Activated naive CD4-positive, alpha-beta T cell treated with Interleukin-2 at 50 U/mL for 16 hours (primary cell): Measurements from ENCODE around the gene SLC25A36.
A peak's percentile ranks its signal among the peaks of the same experiment; 100 is the strongest.
"Not testable (repeated sequence)": the region's sequence is repeated elsewhere in the genome, so short reads cannot be mapped to it uniquely, and the experiment has no call there.

Source experiments
- DNase-seq: peaks from one replicate; pipeline ENCODE4 v3.0.0-alpha.2; 2020

Gene SLC25A36

GRCh38 chr3:140933109-140933508 lies 8.5 kb upstream of the SLC25A36 start:
- DNase-seq, result no peak

DNA sequence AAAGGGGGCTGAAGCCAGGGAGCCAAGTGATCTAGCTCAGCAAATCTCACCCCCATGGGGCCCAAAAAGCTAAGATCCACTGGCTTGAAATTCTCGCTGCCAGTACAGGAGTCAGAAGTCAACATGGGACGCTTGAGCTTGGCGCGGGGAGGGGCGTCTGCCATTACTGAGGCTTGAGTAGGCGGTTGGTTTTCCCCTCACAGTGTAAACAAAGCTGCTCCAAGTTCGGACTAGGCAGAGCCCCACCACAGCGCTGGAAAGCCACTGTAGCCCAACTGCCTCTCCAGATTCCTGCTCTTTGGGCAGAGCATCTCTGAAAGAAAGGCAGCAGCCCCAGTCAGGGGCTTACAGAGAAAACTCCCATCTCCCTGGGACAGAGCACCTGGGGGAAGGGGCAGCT lies 8.1 kb upstream of the SLC25A36 start:
- no peak for DNase-seq

DNA sequence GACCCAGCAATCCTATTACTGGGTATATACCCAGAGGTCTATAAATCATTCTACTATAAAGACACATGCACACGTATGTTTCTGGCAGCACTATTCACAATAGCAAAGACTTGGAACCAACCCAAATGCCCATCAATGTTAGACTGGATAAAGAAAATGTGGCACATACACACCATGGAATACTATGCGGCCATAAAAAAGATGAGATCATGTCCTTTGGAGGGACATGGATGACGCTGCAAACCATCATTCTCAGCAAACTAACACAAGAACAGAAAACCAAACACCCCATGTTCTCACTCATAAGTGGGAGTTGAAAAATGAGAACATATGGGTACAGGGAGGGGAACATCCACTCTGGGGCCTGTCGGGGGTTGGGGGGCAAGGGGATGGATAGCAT lies 2.3 kb upstream of the SLC25A36 start:
- not testable (repeated sequence) for DNase-seq

DNA sequence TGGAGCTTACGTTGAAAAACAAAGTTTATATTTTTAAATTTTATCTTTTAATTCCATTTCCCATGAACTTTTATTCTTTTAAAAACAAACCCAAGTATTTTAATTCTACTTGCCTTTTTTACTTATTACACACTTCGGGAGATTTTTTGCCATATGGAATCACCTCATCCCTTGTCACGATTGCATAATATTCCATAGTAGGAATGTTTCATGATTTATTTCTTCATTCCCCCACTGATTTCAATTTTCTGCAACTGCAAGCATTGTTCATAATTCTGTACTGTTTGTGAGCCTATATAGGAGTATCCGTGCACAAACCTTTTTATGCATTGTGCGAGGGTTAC lies 574 bp upstream of the SLC25A36 start:
- DNase-seq, result no peak

DNA sequence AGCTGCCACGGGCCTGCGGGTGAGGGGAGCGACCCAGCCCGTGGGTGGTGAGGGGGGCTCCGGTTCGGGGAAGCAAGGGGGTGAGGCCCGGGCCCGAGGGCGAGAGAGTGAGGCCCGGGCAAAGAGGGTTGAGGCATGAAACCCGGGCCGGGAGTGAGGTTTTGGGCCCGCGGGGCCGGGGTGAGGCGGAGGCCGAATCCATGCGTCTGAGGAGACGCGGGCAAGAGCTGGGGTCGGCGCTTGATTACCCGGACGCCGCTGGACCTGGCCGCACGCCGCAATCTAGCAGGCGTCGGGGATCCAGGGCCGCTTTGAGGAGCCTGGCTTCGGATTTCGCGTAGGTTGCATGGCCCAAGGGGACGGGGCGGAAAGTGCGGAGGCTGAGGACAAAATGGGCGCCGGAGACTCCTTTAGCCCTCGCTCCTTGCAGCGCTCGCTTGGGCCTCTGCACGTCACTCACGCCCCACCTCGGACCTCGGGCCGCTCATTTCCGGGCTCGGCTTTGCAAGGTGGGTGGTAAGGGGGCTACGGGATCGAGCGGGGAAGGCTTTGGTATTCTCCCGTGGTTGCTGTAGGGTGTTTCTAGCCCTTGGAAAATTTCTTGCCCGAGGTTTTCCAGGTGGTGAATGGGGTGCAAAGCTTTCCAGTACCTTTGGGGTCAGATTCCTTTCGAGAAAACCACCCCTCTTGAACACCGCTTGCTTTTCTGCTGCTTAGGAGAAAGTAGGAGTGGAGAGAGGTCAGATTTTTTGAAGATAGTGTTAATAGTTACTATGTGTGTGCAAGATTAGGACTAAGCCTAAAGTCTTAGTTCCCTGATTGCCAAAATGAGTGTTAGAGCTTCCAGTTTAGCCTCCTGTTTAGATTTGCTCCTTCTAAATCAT lies 827 bp downstream of the SLC25A36 start:
- peak; percentile 43 for DNase-seq

DNA sequence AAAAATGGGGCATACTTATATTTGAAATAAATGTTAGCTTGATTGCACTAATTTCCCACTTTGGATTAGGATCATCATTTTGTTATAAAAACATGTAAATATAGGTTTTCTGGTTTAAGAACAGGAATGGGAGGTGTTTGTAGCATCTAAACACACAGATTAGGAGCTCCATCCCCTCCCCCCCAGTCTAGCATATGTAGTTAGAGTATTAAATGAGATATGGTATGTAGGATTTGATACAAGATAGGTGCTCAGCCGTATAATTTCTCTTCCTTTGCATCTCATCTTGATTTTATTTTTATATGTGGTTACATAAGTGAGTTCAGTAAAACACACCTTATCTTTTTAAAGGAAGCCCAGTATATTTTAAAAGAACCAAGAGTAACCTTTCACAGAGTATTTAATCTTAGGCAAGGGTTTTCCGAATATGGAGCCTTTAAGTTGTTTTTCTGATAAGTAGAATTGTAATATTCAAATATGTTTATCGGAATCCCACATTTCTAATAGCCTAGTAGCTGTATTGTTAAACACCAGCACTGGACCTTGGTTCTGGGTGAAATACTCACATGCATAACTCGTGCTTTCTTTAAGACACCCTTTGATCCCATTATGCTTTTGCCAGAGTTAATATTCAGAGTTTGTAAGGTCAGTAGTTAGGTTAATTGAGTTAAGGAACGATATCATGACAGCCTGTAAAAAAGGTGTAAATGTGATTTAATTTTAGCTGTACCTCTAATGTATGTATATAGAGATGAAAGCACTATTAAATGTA lies 2.3 kb downstream of the SLC25A36 start:
- DNase-seq, result no peak

GRCh38 chr3:140948460-140949249 lies 7.0 kb downstream of the SLC25A36 start:
- DNase-seq, result no peak

DNA sequence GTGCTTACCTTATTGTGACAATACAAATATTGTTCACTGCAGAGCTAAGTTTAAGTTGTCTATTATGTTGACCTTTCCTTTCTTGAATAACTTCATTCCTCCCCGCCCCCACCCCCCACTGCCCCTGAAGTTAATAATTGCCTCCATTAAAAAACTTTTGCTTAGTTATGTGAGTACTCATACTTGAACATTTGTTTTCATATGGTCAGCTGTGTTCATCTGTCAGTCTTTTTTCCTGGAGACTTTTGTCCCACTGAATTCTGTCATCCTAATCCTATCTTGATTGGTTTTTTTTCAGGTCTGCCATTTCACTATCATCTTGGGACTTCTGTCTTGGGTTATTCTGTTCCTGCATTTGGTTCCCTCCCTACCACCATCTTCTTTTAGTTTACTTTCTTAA lies 8.5 kb downstream of the SLC25A36 start:
- DNase-seq, result no peak

DNA sequence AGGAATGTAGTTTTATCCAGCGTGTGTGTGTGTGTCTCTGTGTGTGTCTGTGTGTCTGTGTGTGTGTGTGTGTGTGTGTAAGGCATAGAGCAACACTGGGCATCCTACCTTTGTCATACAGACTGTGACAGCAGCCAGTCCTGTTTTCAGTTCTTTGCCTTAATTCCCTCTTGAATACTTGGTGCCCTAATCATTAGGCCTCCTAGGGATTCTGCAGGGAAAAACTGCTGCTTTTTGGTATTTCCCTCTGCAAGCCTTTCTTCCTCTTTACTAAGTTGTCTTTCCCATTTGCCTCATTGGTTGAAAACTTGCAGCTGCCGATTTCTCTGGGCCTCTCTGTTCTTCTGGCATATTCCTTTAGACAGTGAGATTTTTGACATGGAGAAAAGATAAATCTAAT lies 9.2 kb downstream of the SLC25A36 start:
- no peak for DNase-seq

GRCh38 chr3:140951750-140952149 lies 10.1 kb downstream of the SLC25A36 start:
- not testable (repeated sequence) for DNase-seq

DNA sequence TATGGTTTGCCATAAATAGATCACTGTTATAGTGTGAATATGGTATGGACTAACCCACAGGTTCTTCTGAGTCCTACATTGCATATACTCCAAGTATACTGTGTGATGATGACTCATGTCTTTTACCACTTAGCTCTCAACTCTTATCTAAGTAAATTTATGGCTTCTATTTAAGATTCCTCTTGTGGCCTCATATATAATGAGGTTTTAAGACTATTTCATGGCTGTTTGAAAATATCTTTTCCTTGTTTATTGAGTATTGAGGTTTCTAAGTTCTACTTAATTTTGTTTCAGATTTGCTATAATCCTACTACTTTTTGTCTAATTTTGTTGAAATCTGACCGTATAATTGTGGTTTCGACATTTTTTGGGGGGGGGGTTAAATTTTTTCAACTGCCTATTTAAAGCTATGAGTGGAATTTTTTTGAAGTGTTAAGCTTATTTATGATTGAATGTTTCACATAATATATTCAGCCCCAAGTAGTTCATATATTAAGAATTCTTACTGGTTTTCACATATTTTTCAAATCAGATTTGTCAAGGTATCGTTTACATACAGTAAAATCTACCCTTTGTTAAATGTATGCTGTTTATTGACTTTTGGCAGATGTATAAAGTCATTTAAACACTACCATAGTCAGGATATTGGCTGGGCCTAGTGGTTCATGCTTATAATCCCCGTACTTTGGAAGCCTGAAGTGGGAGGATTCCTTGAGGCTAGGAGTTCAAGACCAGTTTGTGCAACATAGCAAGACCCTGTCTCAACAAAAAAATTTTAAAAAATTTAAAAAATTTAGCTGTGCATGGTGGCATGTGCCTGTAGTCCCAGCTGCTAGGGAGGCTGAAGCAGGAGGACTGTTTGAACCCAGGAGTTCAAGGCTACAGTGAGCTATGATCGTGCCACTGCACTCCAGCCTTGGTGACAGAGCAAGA lies 11.7 kb downstream of the SLC25A36 start:
- DNase-seq, result no peak

- no peak for DNase-seq
These were observed 12.9 kb downstream of the SLC25A36 start for GRCh38 chr3:140954576-140954975.

DNA sequence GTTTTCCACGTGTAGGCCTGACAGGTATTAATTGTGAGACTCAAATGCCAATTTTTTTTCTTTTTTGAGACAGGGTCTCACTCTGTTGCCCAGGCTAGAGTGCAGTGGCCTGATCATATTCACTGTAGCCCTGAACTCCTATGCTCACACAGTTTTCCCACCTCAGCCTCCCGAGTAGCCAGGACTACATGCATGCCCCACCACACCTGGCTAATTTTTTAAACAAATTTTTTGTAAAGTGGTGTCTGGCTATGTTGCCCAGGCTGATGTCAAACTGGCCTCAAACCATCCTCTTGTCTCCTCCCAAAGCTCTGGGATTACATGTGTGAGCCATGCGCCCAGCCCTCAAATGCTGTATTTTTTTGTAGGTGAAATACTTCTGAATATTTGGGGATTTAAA lies 14.0 kb downstream of the SLC25A36 start:
- DNase-seq, result no peak

DNA sequence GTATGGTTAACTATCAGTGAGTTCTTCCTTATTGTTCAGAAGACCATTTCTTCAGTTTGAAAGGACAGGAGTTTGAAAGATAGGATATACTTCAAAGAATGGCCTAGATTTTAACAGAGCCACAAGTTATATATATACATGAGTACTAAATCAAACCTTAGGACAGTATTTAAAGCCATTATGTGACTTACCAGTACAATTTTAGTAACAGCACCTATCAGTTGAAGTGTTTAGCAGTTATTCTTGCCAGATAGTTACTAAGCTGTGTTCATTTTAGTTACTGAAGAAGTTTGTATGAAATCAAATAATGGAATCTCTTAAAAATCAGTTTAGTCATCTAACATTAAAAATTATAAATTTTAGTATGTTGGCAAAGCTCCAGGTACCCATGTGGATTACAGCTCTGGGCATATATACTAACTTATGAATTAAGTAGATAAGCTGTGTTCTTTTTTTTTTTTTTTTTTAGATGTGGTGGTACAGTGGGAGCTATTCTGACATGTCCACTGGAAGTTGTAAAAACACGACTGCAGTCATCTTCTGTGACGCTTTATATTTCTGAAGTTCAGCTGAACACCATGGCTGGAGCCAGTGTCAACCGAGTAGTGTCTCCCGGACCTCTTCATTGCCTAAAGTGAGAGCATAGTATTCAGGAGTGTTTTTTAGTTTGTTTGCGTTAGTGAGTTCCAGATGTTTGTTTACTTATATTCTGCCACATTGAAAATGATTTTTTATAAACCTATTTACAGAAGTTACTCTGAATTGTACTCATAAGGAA lies 14.6 kb downstream of the SLC25A36 start:
- DNase-seq, result no peak

GRCh38 chr3:140972833-140973232 lies 31.2 kb downstream of the SLC25A36 start:
- DNase-seq, result no peak

GRCh38 chr3:140974900-140975299 lies 33.3 kb downstream of the SLC25A36 start:
- DNase-seq, result no peak

DNA sequence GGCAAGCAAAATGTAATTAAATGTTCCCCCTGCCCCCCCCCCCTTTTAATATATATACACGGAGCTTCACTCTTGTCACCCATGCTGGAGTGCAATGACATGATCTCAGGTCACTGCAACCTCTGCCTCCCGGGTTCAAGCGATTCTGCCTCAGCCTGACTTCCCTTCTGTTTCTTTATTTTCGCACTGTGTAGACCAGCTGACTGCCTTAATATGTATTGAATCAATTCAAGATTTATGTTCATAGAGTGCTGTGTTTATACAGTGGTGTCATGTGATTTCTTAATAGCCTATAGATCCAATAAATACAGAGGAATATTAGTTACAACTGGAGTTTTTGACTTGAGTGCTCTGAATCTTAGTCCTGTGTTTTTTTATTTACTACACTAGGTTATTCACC lies 39.0 kb downstream of the SLC25A36 start:
- DNase-seq, result no peak

DNA sequence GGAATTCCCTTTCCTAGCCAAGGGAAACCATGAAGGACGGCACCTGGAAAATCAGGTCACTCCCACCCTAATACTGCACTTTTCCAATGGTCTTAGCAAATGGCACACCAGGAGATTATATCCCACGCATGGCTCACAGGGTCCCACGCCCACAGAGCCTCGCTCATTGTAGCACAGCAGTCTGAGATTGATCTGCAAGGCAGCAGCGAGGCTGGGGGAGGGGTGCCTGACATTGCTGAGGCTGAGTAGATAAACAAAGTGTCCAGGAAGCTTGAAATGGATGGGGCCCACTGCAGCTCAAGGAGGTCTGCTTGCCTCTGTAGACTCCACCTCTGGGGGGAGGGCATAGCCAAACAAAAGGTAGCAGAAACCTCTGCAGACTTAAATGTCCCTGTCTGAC lies 46.2 kb downstream of the SLC25A36 start:
- DNase-seq, result not testable (repeated sequence)

DNA sequence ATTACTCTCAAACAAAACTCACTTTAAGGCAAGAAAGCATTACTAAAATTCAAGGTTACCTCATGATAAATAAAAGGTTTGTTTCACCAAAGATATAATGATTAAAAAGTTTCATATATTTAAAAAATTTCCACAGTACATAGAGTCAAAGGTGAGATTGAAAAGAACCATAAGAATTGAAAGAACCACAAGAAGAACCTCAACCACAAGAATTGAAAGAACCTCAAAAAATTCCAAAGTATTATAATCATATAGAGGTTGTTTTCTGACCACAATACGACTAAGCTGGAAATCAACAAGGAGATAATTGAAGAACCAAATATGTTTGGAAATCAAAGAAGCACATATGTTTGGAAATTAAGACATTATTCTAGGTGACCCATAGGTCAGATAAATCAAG lies 52.7 kb downstream of the SLC25A36 start:
- DNase-seq, result no peak

GRCh38 chr3:140994861-140995260 lies 53.2 kb downstream of the SLC25A36 start:
- not testable (repeated sequence) for DNase-seq

GRCh38 chr3:140995881-140996280 lies 54.2 kb downstream of the SLC25A36 start:
- DNase-seq, result no peak
